DOHH2 (cell line): ENCODE results near the gene STUM.

Source experiments
- EZH2phosphoT487 ChIP-seq: fragments of 200-600 bp; sonication (generic); IDR thresholded peaks from 2 replicates; pipeline ENCODE4 v1.6.1; 2017; ENCODE audit warnings: borderline replicate concordance, mild to moderate bottlenecking, antibody characterized with exemption, low read length, moderate library complexity, mixed read lengths
- TF ChIP-seq, protein P1 (sequence below): fragments of 200-600 bp; sonication (generic); IDR thresholded peaks from one replicate; pipeline ENCODE4 v1.5.1; 2014; ENCODE audit warnings: antibody characterized with exemption, mild to moderate bottlenecking, low read depth, low read length; ENCODE audit not compliant: poor library complexity, severe bottlenecking

DNA sequence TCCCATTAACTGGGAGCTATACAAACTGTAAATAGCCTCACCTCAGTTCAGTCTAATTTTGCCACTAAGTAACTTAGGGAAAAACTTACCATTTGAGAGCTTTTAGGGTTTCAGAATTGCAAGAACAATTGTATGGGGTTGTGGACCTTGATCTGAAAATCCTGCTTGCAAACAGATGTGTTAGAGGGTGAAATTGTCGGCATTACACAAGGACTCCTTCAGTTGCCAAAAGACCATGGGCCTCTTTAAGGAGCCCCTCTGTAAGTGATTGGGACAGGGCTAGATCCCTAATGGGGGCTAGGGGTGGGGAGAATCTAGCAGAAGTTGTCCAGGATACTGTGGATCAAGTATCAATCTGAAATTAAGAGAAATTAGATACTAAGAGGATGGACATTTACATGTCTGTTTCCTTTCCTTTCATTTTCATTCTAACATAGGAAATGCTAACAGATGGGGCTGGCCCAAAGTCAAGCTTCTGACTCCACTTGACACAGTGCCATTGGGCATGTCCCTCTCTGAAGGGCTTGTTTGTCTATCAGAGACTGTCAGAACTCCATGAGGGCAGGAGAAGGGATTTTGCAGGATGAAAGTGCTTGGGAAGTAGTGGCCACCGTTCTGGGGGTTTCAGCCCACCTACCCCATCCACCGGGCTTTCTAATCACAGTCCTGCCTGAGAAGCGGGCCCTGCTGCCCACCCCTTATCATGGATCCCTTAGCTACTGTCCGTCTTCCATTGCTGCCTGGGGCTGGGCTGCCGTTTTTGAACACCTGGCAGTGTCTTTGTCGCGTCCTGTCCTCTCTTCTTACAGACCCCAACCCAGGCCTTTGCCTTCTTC lies 54.7 kb downstream of the STUM start:
- TF ChIP-seq, protein P1, sequence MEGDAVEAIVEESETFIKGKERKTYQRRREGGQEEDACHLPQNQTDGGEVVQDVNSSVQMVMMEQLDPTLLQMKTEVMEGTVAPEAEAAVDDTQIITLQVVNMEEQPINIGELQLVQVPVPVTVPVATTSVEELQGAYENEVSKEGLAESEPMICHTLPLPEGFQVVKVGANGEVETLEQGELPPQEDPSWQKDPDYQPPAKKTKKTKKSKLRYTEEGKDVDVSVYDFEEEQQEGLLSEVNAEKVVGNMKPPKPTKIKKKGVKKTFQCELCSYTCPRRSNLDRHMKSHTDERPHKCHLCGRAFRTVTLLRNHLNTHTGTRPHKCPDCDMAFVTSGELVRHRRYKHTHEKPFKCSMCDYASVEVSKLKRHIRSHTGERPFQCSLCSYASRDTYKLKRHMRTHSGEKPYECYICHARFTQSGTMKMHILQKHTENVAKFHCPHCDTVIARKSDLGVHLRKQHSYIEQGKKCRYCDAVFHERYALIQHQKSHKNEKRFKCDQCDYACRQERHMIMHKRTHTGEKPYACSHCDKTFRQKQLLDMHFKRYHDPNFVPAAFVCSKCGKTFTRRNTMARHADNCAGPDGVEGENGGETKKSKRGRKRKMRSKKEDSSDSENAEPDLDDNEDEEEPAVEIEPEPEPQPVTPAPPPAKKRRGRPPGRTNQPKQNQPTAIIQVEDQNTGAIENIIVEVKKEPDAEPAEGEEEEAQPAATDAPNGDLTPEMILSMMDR = no peak
- TF ChIP-seq EZH2phosphoT487 = no peak
